Cerebellar nuclear complex (tissue), 1 donor: ENCODE results near the gene SLC12A7.
"Not testable (repeated sequence)": the region's sequence is repeated elsewhere in the genome, so short reads cannot be mapped to it uniquely, and the experiment has no call there.

Experiments used
- DNase-seq, 2 experiments: peaks; one replicate each; lab custom pipeline; 2025; lab: John Stamatoyannopoulos, UW

The SLC12A7 gene

DNA sequence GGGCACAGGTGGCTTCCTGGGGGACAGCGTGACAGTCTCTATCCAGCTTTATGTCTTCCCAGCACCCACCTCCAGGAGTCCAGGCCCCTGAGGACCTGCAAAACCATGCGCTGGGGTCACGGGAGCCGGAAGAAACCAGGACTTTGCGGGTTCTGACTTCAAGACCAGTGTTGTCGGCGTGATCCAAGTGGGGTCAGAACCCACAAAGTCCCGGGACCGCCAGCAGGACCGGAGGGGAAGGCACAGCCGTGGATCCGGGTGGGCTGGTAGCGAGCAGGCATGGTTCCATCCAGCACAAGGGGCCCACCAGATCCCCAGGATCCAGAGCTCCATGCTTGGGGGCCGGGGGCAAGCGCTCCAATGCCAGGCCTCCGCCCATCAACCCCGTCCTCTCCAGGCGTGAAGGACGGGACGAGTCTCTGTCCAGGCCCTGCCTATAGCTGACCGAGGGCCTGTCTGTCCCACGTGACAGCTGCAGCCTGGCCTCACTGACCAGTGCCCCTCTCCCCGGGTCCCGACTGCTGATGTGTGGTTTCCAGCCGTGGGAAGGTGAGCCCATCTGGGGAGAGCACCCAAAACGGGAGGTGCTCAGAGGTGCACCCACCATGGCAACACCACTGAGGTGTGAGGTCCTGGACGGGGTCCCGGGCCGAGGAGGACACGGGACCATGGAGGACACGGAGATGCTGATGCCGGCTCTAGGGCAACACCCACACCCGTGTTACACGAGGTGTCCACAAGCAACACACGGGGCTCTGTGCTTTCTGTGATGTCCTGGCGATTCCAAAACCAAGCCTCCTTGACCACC is 48.9 kb downstream of the SLC12A7 start:
- no peak for DNase-seq

DNA sequence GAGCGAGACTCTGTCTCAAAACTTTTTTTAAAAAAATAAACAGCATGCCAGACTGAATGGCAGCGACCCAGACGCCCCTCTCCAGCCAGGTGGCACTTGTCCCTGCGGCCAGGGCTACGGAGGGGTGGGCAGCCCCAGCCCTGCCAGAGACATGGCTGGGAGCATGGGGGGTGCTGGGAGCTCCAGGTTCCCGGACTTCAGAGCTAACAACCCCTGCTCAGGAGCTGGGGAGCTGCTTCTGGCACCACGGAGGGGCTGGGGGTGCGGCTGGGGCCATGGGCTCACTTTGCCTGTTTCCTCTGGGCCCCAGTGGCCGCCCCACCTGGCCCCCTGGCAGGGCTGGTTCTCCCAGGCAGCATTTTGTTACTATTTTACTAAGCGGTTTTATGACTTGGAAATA is 49.9 kb downstream of the SLC12A7 start:
- DNase-seq = no peak

DNA sequence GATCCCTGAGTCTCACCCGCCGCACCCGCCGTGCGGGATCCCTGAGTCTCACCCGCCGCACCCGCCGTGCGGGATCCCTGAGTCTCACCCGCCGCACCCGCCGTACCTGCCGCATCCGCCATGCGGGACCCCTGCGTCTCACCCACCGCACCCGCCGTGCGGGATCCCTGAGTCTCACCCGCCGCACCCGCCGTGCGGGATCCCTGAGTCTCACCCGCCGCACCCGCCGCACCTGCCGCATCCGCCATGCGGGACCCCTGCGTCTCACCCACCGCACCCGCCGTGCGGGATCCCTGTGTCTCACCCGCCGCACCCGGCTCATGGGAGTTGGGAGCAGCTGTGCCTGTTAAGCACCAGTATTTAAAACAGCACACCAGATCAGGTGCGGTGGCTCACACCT is 50.6 kb downstream of the SLC12A7 start:
- DNase-seq = not testable (repeated sequence)

DNA sequence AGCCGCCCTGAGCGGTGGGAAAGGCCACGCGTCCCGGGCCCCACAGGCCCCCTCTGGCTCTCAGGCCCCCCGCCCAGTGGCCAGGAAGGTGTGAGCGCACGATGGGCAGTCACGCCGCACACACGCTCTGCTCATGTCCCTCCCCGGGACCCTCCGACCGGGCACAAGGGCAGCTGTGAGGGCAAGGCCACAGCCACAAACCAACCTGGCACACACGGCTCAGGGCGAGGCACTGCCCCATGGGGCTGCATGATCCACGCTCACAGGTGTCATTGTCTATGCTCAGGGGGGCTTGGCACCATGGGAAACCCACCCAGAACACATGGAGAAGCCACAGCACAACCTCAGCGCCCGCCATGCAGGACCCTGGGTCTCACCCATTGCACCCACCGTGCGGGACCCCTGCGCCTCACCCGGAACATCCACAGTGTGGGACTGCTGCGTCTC is 51.3 kb downstream of the SLC12A7 start:
- DNase-seq = no peak

DNA sequence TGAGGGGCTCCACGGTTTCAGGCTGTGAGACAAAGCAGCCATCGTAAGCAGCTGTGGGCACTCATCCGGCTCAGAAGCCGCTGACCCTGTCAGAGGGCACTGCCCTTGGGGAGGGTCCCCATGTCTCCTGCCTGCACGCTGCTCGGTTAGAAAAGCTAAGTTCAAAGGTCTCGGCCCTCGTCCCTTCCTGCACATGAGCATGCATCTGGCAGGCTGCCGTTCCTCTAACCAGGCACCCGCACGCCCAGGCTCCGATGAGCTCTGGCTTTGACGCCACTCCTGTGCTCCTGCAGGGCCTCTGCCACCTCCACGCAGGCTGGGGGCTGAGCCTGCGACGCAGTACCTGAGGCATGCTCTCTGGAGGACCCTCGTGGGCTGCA is 52.0 kb downstream of the SLC12A7 start:
- no peak for DNase-seq

DNA sequence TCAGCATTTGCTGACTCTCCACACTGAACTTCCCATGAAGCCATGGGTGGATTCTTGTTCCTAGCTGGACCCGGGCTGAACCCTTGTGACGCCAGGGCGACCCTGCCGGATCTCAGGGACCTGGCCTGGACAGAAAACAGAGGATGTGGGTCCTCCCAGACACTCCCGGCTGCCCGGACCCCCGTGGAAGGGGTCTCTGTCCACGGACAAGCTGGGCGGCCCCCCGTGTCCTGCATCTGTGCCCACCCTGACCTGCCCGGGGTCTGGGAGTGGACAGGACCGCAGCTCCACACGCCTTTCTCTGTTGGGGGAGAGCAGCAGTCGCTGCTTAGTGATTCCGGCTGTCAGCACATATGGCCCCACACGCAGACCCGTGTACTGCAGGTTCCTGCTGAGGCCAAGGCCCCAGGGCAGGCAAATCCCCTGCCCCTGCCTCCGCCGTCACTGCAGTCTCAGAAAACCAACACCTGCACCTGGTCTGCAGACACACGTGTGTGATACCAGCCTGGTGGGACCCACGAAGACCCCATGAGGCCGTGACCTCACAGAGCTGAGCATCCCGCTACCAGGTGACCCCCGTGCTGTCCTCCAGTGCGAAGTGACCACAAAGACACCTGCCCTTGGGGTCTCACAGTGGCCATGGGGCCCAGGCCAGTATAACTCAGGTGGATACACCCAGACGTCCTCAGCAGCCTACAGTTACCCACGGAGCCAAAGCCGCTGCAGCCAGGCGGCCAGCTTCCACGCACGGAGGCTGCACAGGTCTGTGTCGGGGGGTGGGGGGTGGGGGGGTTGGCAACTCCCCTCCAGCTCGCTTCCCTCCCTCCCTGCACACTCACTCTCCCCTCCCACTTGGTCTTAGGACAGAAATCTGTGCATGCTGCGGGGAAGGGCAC is 52.6 kb downstream of the SLC12A7 start:
- no peak for DNase-seq

DNA sequence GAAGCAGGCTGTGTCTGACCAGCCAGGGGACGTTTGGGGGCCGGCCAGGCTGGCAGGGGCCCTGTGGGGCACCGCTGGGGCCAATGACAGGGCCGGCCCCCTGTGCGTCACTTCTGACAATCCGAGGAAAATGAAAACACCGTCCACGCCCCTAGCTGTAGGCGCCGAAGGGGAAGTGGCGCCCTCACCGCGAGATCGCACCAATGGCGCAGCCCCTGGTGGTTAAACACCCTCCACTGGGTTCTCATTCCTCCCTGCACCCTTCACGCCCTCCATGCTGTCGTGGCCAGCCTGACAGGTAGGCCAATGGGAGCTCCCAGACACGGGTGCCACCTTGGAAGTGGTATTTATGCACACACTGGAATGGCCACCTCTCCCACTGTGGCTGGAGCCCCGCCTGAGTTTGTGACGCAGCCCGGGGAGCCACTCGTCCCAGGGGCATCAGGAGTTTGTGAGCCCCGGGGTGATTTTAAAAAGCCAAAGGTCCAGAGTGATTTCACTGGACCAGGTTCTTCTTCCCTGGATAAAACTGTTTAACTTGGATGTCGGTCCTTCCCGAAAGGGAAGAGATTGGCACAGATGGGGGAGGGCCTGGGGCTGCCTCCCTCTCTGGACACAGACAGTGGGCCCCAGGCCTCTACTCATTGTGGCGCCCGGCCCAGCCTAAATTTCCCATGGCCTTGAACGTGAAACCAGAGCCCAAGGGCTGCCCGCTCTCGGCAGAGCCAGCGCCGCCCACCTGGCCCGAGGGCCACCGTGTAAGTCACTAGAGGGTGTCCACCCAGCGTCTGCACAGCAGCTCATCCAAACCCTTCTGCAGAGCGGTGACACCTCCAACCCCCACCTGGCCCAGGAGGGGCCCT is 53.5 kb downstream of the SLC12A7 start:
- DNase-seq = no peak

DNA sequence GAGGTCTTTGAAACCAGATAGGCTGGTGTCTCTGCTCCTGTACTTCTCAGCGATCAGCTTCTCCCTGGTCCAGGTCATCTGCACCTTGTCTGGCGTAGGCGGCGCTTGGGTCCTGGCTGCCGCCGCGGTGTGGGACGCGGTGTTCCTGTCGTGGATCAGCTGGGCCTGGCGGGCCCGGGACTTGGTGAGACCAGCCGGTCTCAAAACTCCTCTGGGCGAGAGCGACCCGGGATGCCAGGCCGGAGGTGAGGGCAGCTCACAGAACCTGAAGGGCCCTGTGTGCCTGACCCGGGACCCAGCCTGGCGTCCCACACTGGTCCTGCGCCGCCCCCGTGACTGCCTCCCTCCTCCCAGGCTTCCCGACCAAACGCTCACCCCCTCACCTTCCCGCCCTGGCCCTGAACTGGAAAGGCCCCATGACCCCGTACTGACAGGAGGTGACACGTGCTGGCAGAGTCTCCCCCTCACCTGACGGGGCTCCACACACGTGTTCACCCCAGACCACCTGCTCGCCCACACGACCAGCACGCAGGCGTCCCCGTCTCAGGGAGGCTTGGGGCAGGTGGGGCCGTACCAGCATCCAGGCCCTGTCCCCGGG is 54.3 kb downstream of the SLC12A7 start:
- no peak for DNase-seq

DNA sequence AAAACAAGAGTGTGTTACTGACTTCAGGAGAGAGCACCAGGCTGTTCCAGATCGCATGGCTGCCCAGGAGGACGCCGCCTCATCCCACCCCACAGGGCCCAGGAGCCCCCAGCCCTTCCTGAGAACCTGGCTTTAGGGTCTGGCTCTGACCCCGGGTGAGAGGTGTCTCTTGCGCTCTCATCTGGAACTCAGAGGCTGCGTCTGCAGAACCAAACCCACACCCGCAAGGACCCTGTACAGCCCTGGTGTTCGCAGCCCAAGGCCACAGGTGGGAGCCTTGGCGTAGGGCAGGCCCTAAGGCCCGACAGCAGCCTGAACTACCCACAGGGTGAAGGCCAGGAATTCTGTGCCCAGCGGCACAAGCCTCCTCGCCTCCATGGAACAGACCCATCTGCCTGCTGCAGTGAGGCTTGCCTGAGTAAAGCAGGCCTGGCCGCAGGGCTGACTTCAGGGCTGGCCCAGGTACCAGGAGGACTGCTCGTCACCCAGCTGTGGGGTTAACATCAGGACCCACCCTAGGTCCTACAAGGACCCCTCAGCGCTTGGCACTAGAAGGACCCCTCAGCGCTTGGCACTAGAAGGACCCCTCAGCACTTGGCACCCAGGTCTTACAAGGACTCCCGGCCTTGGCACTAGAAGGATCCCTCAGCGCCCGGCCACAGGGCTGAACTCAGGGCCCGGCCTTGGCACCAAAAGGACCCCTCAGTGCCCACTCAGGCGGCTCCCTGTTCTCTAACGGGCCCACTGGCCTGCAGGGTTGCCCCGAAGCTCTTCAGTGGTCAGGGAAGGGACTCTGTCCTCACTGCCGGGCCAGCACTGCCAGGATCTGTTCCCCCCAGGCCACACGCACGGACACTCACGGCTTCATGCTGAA is 55.0 kb downstream of the SLC12A7 start:
- no peak for DNase-seq

DNA sequence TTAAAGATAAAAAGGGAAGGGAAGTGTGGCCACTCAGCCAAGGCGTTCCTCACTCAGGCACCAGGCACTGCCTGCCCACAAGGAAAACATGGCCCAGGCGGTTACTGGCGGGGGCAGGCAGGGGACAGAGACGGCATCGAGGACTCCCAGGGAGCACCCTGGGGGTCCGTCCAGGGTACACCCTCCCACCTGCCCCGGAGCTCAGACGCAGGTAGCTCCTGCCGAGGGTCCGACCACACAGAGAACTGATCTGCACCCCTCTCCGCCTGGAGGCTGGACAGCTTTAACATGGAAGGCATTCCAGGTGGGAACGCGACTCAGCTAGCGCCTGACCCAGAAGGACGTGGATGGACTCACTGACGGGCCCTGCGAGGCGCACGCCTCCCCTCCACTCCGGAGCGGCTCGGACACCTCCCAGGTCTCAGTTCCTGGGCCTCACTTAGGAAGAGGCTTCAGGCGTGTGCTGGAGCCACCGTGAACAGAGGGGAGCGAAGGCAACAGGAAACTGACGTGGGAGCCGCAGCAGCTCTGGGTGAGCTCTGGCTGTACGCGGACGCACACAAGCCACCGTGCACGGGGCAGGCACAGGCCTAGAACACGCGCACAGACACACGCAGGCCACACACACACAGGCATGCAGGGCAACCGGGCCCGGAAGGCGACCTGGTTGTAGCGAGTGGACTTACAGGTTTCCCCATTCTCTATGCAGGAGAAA is 55.8 kb downstream of the SLC12A7 start:
- no peak for DNase-seq

DNA sequence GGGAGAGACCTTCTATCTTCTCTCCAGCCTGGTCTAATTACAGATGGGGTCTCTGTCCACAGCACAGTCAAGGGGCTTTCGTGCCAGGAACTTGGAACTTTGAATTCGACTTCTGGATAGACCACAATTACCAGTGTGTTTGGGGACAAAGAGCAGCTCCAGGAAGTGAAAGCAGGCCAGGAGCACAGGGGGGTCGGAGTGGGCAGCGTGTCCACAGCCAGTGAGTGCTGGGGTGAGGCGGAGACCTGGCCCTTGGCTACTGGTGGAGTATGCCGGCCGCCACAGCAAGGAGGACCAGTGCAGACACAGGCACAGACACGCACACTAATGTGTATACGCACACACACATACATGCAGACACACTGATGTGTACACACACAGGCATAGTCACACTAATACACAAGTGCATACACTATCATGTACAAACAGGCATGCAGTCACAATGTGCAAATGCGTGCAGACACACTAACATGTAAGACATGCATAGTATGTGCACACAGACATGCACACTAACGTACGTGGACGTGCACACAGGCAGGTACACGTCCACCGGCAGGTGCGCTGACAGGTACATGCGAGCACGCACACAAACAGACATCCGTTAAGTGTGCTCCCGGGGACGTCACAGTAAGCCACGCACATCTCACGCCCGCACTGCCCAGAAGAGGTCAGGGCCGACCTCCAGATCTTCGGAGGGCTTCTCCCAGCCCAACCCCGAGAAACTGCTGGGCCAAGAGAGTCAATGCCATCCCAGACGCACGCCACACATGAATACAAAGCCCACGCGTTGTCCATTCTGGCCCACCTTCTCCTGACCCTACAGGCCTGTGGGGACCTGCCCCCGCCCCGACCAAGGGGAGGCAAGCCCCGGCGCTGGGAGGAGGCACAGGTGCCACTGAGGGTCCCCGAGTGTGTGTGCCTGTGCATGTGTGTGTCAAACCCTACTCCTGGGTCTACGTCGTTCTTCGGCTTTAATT is 56.8 kb downstream of the SLC12A7 start:
- no peak for DNase-seq

DNA sequence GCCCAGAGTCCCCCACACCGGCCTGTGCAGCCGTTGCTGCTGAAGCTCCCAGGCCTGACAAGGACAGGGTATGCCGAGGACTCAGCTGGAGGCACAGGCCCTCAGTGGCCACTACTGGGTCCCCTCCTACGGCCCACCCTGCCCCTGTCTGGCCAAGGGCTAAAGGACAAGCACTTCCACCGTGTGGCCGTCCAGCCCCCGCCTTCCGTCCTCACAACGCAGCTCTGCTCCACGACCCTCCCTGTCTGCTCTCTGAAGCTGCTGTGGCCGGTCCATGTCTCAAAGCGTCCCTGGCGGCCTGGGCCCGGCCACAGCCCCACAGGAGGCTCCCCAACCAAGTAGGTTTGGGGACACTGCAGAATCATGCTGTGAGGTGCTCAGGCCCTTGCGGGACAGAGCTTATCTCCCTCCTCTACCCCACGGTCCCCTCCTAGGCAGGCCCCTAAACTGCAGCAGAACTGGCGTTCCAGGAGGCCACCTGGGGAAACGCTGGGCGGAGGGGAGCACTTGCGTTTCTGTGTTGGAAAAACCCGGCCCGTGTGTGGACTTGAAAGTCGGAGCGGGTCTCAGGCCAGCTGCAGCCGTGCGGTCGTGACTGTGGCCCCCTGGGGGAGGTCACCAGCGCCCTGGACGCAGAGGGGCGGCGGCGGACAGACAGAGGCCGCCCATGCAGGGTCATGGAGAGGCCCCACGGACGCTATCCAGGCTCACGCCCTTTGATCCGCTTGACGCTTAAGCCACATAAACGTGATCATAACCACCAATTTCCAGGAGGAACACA is 57.7 kb downstream of the SLC12A7 start:
- no peak for DNase-seq

DNA sequence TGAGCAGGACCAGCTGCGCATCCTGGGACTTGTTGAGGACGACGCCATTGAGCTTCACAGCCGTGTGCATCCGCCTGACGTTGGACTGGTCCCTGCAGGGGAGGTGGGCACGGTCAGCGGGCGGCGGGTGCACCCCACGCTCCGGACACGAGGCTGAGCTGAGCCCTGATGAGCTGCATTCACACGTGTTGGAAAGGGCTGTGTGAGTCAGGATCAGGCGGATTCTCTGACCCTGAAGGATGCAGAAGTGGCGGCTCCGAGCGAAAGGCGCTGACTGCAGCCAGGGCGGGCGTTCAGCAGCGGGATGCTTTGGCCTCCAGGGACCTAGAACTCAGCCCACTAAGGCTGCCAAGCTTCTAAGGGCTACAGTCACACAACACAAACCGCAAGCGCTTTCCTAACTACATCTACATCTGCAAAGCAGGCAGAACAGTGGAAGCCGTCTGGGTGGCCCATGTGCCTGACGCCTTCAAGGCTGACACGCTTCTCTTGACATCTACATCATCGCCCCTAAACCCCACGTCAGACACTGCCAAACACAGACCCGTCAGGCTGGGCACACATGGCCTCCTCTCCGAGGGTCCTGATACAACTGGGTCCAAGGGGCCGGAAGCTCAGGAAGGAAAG is 58.4 kb downstream of the SLC12A7 start:
- DNase-seq = no peak

DNA sequence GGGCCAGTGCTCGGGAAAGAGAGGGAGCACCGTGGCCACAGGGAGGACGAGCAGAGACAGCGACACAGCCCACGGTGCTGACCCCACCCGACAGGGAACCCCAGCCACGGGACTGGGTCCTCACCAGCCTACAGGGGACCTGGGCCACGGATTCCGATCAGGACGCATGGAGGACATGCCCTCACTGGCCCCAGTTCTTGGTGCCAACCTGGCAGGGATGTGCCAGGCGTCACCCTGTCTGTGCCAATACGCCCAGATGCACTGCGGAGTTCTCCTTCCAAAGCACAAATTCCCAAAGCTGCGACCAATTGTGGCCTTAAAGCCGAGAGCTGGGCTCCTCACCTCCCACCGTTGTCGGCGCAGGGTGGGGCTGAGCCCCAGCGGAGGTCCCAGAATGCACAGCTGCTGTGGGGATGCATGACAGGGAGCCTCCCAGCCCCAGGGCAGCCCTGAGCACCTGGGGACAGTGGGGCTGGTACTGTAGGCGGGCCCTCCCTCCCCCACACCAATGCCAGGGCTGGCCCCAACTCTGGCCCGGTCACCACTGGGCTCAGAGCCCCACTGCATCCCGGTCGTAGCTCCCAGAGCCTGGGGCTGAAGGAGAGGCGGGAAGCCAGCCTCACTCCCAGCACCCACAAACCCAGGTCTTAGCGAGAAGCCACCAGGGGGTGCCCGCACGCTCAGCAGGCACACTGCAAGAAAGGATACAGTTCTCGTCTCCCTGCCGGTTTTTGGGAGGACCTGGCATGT is 59.0 kb downstream of the SLC12A7 start:
- DNase-seq = no peak

DNA sequence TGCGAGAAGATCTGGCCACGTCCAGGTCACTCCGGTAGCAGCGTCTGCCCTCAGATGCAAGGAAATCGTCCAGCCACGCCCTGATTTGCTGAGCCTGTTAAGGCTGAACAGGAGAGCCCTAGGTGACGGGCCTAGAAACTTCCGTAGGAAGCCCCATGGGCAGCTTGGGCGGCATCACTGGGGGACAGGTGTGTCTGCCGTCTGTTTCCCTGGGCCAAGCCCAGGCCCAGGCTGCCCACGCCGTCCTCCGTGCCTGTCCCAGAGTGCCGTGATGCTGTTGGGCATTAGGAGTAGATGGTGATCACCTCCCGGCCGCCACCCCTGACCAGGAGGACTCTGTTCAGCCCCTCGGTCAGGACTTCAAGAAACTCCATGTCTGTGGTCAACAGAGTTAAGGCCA is 59.8 kb downstream of the SLC12A7 start:
- no peak for DNase-seq

DNA sequence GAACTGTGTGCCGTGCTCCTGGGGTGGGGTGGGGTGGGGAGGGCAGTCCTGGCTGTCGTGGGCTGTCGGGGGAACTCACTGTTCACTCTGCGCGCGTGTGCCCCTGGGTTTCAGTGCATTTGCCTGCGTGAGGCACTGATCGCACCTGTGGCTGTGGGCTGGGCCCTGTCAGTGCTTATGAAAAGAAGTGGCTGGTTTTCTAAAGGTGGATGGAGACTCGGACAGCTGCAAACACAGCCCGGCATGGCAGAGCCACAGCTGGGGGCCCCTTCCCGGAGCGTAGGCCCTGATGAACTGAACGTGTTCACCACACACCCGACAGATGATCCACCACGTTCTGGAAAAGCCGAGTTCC is 60.5 kb downstream of the SLC12A7 start:
- no peak for DNase-seq
